ENCODE results near the gene CLEC6A.
"Not testable (repeated sequence)": the region's sequence is repeated elsewhere in the genome, so short reads cannot be mapped to it uniquely, and the experiment has no call there.

Gene CLEC6A

DNA sequence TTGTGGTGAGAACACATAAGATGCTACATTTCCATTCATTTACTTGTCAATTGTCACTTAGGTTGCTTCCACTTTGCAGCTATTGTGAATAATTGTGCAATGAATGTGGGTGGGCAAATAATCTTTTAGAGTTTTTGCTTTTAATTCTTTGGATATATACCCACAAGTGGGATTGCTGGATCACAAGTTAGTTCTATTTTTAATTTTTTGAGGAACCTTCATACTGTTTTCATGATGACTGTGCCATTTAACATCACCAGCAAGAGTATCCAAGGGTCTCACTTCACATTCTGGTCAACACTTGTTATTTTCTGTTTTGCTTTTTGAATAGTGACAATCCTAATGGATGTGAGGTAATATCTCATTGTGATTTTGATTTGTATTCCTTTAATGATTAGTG is 10.5 kb downstream of the CLEC6A start:
- H3K27ac Mint-ChIP-seq: peak overlapping the region; percentile 76
- no peaks in the 10 kb centered on the region for H3K27me3 Mint-ChIP-seq
- peak overlapping the region; percentile 60 for H3K4me3 Mint-ChIP-seq
- H3K4me1 Mint-ChIP-seq (ENCODE audit: low read depth): peaks cover 8% of the 10 kb centered on the region
- no peaks in the 10 kb centered on the region for H3K36me3 Mint-ChIP-seq (ENCODE audit: low read depth)
- intact Hi-C loops (cut with micrococcal nuclease): no loop called here
- peaks cover 13% of the 10 kb centered on the region for H3K9me3 Mint-ChIP-seq

DNA sequence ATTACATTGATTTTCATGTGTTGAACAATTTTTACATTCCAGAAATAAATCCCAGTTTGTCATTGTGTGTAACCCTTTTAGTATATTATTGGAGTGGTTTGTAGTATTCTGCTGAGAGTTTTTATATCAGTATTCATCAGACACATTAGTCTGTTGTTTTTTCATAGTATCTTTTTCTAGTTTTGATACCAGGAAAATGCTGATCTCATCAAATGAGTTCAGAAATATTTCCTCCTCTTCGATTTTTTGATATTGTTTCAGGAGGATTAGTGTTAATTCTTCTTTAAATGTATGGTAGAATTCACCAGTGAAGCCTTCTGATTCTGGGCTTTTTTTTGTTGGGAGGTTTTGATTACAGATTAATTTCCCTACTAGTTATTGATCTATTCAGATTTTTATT is 15.3 kb downstream of the CLEC6A start:
- H3K27me3 Mint-ChIP-seq: no peaks in the 10 kb centered on the region
- intact Hi-C loops (cut with micrococcal nuclease): no loop called here
- H3K4me1 Mint-ChIP-seq (ENCODE audit: low read depth): peaks cover 14% of the 10 kb centered on the region
- no peak overlapping the region for H3K27ac Mint-ChIP-seq
- no peak overlapping the region for H3K4me3 Mint-ChIP-seq
- no peaks in the 10 kb centered on the region for H3K36me3 Mint-ChIP-seq (ENCODE audit: low read depth)
- H3K9me3 Mint-ChIP-seq: peaks cover 13% of the 10 kb centered on the region

DNA sequence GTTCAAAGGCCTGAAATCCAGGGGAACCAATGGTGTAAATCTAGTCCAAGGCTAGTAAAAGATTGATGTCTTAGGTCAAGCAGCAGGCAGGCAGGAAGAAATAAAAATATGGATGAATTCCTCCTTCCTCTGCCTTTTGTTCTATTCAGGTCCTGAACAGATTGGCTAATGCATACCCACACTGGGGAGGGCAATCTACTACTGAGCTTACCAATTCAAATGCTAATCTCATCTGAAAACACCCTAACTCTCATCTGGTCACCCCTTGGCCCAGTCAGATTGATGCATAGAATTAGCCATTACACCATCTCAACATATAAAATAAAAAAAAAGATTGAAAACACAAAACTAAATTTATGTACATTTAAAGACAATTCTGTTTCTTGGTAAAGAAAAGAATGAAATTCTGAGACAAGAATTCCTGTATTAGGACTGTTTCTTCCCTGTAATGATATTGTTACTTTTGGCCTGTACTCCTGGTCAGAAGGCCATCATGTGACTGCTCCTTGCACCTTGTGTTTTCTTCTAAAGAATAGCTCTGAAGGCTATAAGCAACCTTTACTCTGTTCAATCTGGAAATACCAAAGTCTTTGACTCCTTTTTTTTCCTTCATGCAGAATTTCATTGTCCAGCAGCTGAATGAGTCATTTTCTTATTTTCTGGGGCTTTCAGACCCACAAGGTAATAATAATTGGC is 19.9 kb downstream of the CLEC6A start:
- H3K9me3 Mint-ChIP-seq: no peaks in the 10 kb centered on the region
- H3K36me3 Mint-ChIP-seq (ENCODE audit: low read depth): peaks cover 4% of the 10 kb centered on the region
- H3K27me3 Mint-ChIP-seq: no peaks in the 10 kb centered on the region
- H3K27ac Mint-ChIP-seq: no peak overlapping the region
- H3K4me3 Mint-ChIP-seq: no peak overlapping the region
- intact Hi-C loops (cut with micrococcal nuclease): no loop called here
- peaks cover 7% of the 10 kb centered on the region for H3K4me1 Mint-ChIP-seq (ENCODE audit: low read depth)

DNA sequence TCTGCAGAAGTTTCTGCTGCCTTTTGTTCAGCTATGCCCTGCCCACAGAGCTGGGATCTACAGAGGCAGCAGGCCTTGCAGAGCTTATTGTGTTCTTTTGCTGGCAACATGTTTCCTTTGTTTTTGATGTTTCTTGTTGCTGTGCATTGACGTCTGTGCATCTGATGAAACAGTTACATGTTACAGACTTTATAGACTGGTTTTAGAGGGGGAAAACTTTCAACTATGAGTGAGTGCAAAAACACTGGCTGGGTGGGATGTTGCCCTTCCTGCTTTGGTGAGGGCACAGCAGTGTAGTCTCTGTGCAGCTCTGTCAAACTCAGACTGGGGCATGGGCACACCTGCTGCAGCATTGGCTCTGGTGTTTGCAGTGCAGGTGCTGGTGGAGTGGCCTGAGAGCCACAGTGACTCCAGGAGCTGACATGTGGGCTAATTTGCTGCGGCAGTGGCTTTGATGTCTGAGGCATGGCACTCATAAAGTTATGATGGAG is 26.9 kb downstream of the CLEC6A start:
- no peaks in the 10 kb centered on the region for H3K9me3 Mint-ChIP-seq
- H3K4me3 Mint-ChIP-seq: no peak overlapping the region
- intact Hi-C loops (cut with micrococcal nuclease): no loop called here
- no peak overlapping the region for H3K27ac Mint-ChIP-seq
- H3K4me1 Mint-ChIP-seq (ENCODE audit: low read depth): peaks cover 34% of the 10 kb centered on the region
- H3K36me3 Mint-ChIP-seq (ENCODE audit: low read depth): peaks cover 2% of the 10 kb centered on the region
- H3K27me3 Mint-ChIP-seq: peaks cover 9% of the 10 kb centered on the region

DNA sequence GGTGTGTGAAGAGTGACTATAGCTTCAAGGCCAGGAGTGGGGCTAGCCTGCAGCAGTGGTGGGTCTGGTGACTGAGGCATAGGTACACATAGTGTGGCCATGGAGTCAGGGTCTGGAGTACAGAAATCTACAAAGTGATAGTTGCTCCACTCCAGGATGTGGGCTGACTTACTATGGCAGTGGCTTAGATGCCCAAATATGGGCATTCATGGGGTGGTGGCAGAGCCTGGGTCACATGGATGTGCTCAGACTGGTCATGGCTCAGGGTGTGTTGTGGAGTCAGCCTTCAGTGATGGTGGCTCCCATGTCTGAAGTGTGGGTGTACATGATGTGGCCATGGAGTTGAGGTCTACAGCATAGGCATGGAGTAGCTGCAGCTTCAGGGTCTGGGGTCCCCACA is 27.3 kb downstream of the CLEC6A start:
- peaks cover 9% of the 10 kb centered on the region for H3K27me3 Mint-ChIP-seq
- H3K27ac Mint-ChIP-seq: no peak overlapping the region
- H3K9me3 Mint-ChIP-seq: peaks cover 3% of the 10 kb centered on the region
- intact Hi-C loops (cut with micrococcal nuclease): no loop called here
- H3K4me3 Mint-ChIP-seq: no peak overlapping the region
- H3K4me1 Mint-ChIP-seq (ENCODE audit: low read depth): peaks cover 34% of the 10 kb centered on the region
- H3K36me3 Mint-ChIP-seq (ENCODE audit: low read depth): no peaks in the 10 kb centered on the region

DNA sequence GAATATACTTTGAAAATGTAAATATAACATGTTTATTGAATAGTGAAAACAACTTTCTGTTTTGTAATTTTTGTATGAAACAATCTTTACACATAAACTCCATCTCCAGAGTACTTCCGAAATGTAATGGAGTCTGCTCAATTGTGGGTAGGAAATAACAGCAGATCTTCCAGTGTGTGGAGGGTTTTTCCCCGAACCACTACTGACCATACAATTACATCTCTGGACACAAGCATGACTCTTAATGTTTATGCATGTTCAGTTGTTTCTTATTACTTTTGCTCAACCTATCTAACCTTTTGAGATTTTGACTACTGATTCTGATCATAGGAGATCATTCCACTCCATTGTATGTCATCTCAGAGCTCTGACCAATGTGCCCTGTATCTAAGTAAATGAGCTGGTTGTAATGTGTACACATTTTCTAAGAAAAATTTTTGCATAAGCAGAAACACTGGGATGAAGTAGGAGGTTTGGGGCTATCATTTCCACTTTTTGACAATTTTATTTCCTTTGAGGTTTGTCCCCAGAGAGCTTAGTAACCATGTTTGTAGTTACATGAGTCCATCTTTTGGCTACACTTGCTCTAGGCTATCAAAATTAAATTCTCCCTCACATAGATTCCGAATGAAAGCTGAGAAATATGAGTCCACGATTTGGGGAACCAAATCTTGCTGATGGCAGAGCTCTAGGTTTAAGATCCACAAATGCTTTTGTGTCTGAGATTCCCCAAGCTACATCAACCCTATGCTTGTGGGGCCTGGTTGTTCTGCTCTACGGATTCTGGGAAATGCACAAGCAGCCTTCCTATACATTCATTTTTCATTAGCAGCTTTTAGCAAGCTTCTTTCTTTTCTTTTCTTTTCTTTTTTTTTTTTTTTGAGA is 36.1 kb downstream of the CLEC6A start:
- Mint-ChIP-seq H3K27me3 (peaks cover 10% of the 10 kb centered on the region), H3K9me3 (peaks cover 10% of the 10 kb centered on the region), H3K4me3 (peak overlapping the region; percentile 32), H3K36me3 (ENCODE audit: low read depth) (no peaks in the 10 kb centered on the region), H3K27ac (peak overlapping the region; percentile 91), H3K4me1 (ENCODE audit: low read depth) (peaks cover 49% of the 10 kb centered on the region)
- intact Hi-C loops (cut with micrococcal nuclease): no loop called here

DNA sequence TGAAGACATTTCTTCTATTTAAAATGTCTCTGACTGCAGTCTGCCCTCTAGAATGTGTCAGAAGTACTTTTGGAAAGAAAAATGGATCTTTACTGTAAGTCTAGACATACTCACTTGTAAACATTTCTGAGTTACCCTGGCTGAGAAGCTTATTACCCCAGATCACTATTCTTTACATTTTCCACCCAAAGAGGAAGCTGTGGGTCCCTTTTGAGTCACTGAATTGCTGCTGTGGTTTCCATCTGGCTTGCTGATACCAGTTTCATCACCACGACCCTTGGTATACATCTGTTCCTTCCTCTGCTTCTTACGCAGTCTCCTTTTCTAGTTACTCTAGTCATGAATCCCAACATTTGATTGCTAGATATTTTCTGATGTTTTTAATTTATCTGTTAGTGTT is 37.3 kb downstream of the CLEC6A start:
- Mint-ChIP-seq H3K4me1 (ENCODE audit: low read depth) (peaks cover 49% of the 10 kb centered on the region), H3K9me3 (peaks cover 7% of the 10 kb centered on the region), H3K36me3 (ENCODE audit: low read depth) (no peaks in the 10 kb centered on the region), H3K27ac (peak overlapping the region; percentile 91), H3K4me3 (no peak overlapping the region), H3K27me3 (peaks cover 14% of the 10 kb centered on the region)
- intact Hi-C loops (cut with micrococcal nuclease): no loop called here

DNA sequence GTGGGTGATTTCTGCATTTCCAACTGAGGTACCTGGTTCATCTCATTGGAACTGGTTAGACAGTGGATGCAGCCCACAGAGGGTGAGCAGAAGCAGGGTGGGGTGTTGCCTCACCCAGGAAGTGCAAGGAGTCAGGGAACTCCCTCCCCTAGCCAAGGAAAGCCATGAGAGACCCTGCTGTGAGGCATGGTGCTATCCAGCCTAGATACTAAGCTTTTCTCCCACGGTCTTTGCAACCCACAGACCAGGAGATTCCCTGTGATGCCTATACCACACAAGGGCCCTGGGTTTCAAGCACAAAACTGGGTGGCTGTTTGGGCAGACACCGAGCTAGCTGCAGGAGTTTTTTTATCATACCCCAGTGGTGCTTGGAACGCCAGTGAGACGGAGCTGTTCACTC is 39.9 kb downstream of the CLEC6A start:
- H3K36me3 Mint-ChIP-seq (ENCODE audit: low read depth); intact Hi-C loops (cut with micrococcal nuclease); H3K4me3 Mint-ChIP-seq; H3K9me3 Mint-ChIP-seq: not testable (repeated sequence)
- Mint-ChIP-seq H3K27me3 (peaks cover 20% of the 10 kb centered on the region), H3K27ac (peak overlapping the region; percentile 27), H3K4me1 (ENCODE audit: low read depth) (peaks cover 60% of the 10 kb centered on the region)

DNA sequence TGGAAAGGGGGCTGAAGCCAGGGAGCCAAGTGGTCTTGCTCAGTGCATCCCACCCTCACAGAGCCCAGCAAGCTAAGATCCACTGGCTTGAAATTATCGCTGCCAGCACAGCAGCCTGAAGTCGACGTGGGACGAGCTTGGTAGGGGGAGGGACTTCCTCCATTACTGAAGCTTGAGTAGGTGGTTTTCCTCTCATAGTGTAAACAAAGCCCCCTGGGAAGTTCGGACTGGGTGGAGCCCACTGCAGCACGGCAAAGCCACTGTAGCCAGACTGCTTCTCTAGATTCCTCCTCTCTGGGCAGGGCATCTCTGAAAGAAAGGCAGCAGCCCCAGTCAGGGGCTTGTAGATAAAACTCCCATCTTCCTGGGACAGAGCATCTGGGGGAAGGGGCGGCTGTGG is 40.3 kb downstream of the CLEC6A start:
- H3K4me3 Mint-ChIP-seq; intact Hi-C loops (cut with micrococcal nuclease); H3K9me3 Mint-ChIP-seq; H3K36me3 Mint-ChIP-seq (ENCODE audit: low read depth): not testable (repeated sequence)
- H3K27ac Mint-ChIP-seq: peak overlapping the region; percentile 27
- peaks cover 58% of the 10 kb centered on the region for H3K4me1 Mint-ChIP-seq (ENCODE audit: low read depth)
- H3K27me3 Mint-ChIP-seq: peaks cover 20% of the 10 kb centered on the region

DNA sequence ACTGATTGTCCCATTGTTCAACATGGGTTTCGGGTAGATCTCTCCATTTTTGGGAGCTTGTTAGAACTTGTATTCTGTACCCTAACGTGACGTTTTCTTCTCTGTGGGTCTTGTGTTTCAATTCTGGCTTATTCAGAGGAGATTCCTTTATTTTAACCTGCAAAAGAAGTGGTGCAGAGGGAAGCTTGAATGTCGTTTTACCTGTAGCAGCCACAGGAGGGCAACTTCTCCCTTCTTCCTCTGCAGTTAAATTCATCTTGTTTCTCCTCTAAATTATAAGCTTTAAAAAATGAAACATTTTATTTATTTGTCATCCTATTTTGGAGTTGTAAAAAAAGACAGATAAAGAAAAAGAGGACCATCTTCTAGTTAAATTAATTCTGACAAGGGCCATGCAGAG is 43.9 kb downstream of the CLEC6A start:
- intact Hi-C loops (cut with micrococcal nuclease): no loop called here
- Mint-ChIP-seq H3K36me3 (ENCODE audit: low read depth) (no peaks in the 10 kb centered on the region), H3K27me3 (peaks cover 20% of the 10 kb centered on the region), H3K27ac (no peak overlapping the region), H3K9me3 (no peaks in the 10 kb centered on the region), H3K4me1 (ENCODE audit: low read depth) (peaks cover 38% of the 10 kb centered on the region), H3K4me3 (no peak overlapping the region)

DNA sequence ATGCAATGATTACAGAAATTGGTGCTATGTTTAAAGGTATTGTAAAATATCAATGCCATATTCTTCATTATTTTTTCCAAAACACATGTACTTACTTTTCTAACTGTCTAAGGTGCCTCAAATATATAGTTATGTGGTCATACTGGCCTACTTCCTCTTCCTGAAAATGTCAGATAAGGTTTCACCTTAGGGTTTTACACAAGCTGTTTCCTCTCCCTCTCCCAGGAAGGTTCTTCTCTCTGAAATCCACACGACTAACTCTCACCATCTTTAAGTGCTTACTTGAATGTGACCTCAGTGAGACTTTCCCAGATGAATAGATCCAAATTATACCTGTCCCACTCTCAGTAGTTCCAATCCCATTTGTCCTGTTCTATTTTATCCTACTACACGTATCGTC is 46.0 kb downstream of the CLEC6A start:
- Mint-ChIP-seq H3K9me3 (no peaks in the 10 kb centered on the region), H3K36me3 (ENCODE audit: low read depth) (no peaks in the 10 kb centered on the region), H3K4me3 (no peak overlapping the region), H3K27ac (no peak overlapping the region), H3K27me3 (peaks cover 10% of the 10 kb centered on the region), H3K4me1 (ENCODE audit: low read depth) (peaks cover 17% of the 10 kb centered on the region)
- intact Hi-C loops (cut with micrococcal nuclease): no loop called here

DNA sequence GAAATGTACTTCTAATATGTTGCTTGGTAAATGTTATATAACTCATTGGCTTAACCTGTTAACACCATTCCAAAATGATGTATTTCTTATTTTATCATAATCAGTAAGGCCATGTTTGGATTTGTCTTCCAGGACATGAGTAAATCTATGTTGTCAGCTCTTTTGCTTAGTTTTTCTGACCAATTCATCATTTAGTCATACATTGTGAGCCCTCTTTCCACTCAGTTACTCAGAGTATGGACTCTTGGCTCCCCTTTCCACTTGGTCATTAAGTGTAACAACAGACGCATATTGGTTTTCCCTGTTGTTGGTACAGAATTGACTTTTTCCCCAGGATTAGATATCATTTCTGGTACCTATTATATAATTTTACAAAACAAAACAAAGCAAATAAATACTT is 48.6 kb downstream of the CLEC6A start:
- Mint-ChIP-seq H3K4me1 (ENCODE audit: low read depth) (peaks cover 34% of the 10 kb centered on the region), H3K27me3 (peaks cover under 1% of the 10 kb centered on the region), H3K4me3 (no peak overlapping the region), H3K27ac (no peak overlapping the region), H3K9me3 (no peaks in the 10 kb centered on the region), H3K36me3 (ENCODE audit: low read depth) (no peaks in the 10 kb centered on the region)
- intact Hi-C loops (cut with micrococcal nuclease): no loop called here

DNA sequence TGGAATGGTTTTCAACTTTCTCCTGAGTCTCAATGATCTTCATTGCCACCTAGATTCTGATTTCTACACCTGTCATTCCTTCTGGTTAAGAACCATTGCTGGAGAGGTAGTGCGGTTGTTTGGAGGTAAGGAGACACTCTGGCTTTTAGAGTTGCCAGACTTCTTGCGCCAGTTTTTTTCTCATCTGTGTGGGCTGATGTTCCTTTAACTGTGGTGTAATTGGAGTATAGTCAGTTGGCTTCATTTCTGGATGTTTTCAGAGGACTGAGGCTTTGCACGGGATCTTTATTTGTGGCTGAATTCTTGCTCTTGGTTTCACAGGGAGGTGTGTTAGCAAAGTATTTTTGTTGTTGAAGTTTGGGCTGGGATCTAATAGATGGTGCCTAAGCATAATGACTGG is 51.8 kb downstream of the CLEC6A start:
- Mint-ChIP-seq H3K4me3 (no peak overlapping the region), H3K36me3 (ENCODE audit: low read depth) (no peaks in the 10 kb centered on the region), H3K4me1 (ENCODE audit: low read depth) (peaks cover 34% of the 10 kb centered on the region), H3K27ac (no peak overlapping the region), H3K27me3 (no peaks in the 10 kb centered on the region), H3K9me3 (no peaks in the 10 kb centered on the region)
- intact Hi-C loops (cut with micrococcal nuclease): no loop called here

DNA sequence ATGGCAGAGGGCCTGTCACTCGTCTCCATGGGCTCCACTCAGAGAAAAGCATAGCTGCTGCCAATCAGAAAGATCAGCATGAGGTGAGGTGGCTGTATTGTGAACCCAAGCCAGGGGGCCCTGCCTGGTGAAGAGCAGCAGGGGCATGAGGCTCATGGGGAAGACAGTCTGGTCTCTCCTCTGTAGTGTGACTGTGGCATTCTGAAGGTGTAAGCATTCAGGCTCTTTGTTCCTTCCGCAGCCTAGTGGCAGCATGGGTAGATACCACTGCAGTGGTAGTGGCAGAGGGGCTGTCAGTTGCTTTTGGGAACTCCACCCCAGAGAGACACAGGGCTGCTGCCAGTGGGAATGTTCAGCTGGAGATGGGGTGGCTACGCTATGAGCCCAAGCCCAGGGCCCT is 52.5 kb downstream of the CLEC6A start:
- no peak overlapping the region for H3K4me3 Mint-ChIP-seq
- peaks cover 41% of the 10 kb centered on the region for H3K4me1 Mint-ChIP-seq (ENCODE audit: low read depth)
- H3K9me3 Mint-ChIP-seq: no peaks in the 10 kb centered on the region
- H3K27me3 Mint-ChIP-seq: no peaks in the 10 kb centered on the region
- H3K36me3 Mint-ChIP-seq (ENCODE audit: low read depth): no peaks in the 10 kb centered on the region
- H3K27ac Mint-ChIP-seq: peak overlapping the region; percentile 41
- intact Hi-C loops (cut with micrococcal nuclease): no loop called here
